Suprapubic skin (tissue), 4 donors: ENCODE results near the gene KATNB1. TPM values are rescaled to one million over a fixed set of nuclear protein-coding genes. Genes with fewer than 3 reads are reported as not detected.

Source experiments
- DNase-seq, 2 donors: peaks; one replicate each; pipeline ENCODE4 v3.0.0-alpha.2; 2019; ENCODE audit warnings: low spot score in 2 of 2
- H3K27ac ChIP-seq: fragments of 200-600 bp; sonication (generic); one replicate; pipeline ENCODE4 v1.5.1; 2019
- H3K27me3 ChIP-seq: fragments of 200-600 bp; sonication (generic); one replicate; pipeline ENCODE4 v1.5.1; 2019
- H3K36me3 ChIP-seq: fragments of 200-600 bp; sonication (generic); one replicate; pipeline ENCODE4 v1.5.1; 2019
- H3K4me1 ChIP-seq: fragments of 200-600 bp; sonication (generic); one replicate; pipeline ENCODE4 v1.5.1; 2019
- H3K4me3 ChIP-seq: fragments of 200-600 bp; sonication (generic); one replicate; pipeline ENCODE4 v1.5.1; 2019; ENCODE audit warnings: mild to moderate bottlenecking
- H3K9me3 ChIP-seq: fragments of 200-600 bp; sonication (generic); one replicate; pipeline ENCODE4 v1.5.1; 2019
- EP300 ChIP-seq: sonication (generic); formaldehyde crosslinking; IDR thresholded peaks from one replicate; pipeline ENCODE4 v1.6.1; 2017; ENCODE audit warnings: antibody characterized with exemption
- POLR2A ChIP-seq, 2 donors: fragments of 450-650 bp; IDR thresholded peaks; one replicate each; pipeline ENCODE4 v1.6.1; 2017; ENCODE audit warnings: antibody characterized with exemption in 2 of 2, mild to moderate bottlenecking in 2 of 2, moderate library complexity in 2 of 2
- POLR2AphosphoS5 ChIP-seq, 3 donors: sonication (generic); formaldehyde crosslinking; IDR thresholded peaks; one replicate each; pipeline ENCODE4 v1.6.1; 2017; ENCODE audit warnings: antibody characterized with exemption in 3 of 3
- WGBS: methylation state at CpG from one replicate; pipeline ENCODE4 v1.1.5; 2018; 5-methylcytosine and 5-hydroxymethylcytosine counted together
- total RNA-seq, 4 donors: library from RNA; depleted of rRNA; stranded (reverse); fragments of >200 nt; gene quantifications; one replicate each; pipeline ENCODE4 v1.1.0, GENCODE V29; 2016
- TF ChIP-seq, protein P1 (sequence below), 2 donors: fragments of 200-600 bp in 1 of 2; fragments of 450-650 bp in 1 of 2; sonication (generic) in 1 of 2; IDR thresholded peaks; one replicate each; pipeline ENCODE4 v1.5.1; 2016 to 2019; ENCODE audit warnings: antibody characterized with exemption in 2 of 2, mild to moderate bottlenecking in 1 of 2, moderate library complexity in 1 of 2

The KATNB1 gene
- total RNA-seq, 4 donors from 2014 or later: 47.8 to 62.7 (median 55.7) TPM

DNA sequence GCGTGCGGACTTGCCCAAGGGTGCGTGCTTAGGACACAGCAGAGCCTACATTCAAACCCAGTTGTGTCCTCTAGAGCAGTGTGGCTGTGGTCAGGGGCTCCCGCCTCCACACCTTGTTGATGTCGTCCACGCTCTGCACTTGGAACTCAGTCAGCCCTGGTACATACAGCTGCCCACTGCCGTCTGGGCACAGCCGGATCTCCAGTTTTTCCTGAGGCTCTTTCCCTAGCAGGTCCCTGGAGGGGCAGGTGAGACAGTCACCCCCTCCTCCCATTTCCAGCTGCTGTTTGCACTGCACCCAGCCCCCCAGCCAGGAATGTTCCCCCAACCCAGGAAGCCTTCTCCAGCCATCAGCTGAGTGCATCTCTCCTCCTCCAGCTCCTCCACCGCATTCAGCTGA, 25.7 kb downstream of the KATNB1 start:
- no peak for DNase-seq
- Histone ChIP-seq H3K36me3 (peaks cover 70% of the 10 kb centered on the region), H3K27me3 (no peaks in the 10 kb centered on the region), H3K4me1 (peaks cover 16% of the 10 kb centered on the region), H3K9me3 (no peaks in the 10 kb centered on the region), H3K4me3 (no peak overlapping the region), H3K27ac (no peak overlapping the region)
- WGBS: 85% methylated on average over 1 of the region's 9 CpGs
- TF ChIP-seq, protein P1, sequence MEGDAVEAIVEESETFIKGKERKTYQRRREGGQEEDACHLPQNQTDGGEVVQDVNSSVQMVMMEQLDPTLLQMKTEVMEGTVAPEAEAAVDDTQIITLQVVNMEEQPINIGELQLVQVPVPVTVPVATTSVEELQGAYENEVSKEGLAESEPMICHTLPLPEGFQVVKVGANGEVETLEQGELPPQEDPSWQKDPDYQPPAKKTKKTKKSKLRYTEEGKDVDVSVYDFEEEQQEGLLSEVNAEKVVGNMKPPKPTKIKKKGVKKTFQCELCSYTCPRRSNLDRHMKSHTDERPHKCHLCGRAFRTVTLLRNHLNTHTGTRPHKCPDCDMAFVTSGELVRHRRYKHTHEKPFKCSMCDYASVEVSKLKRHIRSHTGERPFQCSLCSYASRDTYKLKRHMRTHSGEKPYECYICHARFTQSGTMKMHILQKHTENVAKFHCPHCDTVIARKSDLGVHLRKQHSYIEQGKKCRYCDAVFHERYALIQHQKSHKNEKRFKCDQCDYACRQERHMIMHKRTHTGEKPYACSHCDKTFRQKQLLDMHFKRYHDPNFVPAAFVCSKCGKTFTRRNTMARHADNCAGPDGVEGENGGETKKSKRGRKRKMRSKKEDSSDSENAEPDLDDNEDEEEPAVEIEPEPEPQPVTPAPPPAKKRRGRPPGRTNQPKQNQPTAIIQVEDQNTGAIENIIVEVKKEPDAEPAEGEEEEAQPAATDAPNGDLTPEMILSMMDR (IDR thresholded peaks at IDR 0.05): no peak
- TF ChIP-seq POLR2AphosphoS5 (IDR thresholded peaks at IDR 0.05): no peak
- TF ChIP-seq POLR2A (IDR thresholded peaks at IDR 0.05): no peak
- TF ChIP-seq EP300: no peak

DNA sequence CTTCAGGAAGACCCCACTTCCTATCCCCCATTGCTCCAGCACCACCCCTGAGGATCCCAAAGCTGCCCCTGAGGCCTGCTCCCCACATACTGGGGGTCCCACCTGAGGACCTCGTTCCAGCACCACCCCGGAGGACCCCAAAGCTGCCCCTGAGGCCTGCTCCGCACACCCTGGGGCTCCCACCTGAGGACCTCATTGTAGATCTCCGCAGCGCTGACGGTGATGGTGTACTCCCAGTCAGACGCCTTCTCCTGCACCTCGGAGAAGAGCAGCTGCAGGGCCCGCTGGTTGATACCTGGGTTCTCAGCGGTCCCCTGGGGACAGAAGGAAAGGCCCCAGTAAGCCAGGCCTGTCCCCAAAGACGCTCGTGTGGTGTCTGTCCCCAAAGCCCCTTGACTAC, 26.4 kb downstream of the KATNB1 start:
- Histone ChIP-seq H3K4me1 (peaks cover 16% of the 10 kb centered on the region), H3K4me3 (no peak overlapping the region), H3K27ac (no peak overlapping the region), H3K27me3 (no peaks in the 10 kb centered on the region), H3K36me3 (peaks cover 71% of the 10 kb centered on the region), H3K9me3 (no peaks in the 10 kb centered on the region)
- DNase-seq: no peak
- WGBS: 92% methylated on average over 6 of the region's 12 CpGs
- TF ChIP-seq POLR2AphosphoS5 (IDR thresholded peaks at IDR 0.05) (no peak), EP300 (no peak), POLR2A (IDR thresholded peaks at IDR 0.05) (no peak)
- TF ChIP-seq, protein P1 (IDR thresholded peaks at IDR 0.05): no peak

DNA sequence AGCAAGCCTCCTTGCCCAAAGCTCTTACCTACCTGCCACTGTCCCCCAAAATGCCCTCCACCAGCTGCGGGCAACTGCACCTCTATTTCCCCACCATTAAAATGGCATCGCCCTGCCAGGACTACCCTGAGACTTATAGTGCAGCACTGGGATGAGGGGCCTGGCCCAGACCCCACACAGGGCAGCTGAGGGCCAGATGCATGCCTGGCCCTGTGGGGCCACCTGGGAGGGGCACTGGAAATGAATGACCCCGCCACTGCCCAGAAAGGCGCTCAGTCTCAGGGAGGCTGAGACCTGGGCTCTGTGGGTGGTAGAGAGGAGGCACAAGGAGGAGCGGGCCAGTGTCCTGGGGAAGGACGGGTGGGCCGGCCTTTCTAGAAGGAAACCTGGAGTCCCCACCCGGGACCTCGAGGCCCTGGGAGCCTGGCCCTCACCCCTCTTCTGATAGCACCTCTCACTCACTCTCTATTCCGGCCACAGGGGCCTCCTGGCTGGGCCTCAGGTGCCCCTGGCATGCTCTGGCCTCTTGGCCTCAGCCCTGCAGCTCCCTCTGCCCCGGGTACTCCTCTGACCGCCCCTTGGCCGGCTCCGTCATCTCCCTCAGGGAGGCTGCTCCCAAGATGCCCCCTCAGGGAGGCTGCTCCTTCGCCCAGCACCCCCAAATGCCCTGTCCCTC, 26.9 kb downstream of the KATNB1 start:
- H3K4me1 ChIP-seq: peaks cover 16% of the 10 kb centered on the region
- peaks cover 76% of the 10 kb centered on the region for H3K36me3 ChIP-seq
- H3K27me3 ChIP-seq: no peaks in the 10 kb centered on the region
- no peak overlapping the region for H3K27ac ChIP-seq
- no peak overlapping the region for H3K4me3 ChIP-seq
- WGBS: 81% methylated on average over 9 of the region's 15 CpGs
- no peak for DNase-seq
- no peaks in the 10 kb centered on the region for H3K9me3 ChIP-seq
- TF ChIP-seq POLR2AphosphoS5 (IDR thresholded peaks at IDR 0.05): no peak
- TF ChIP-seq, protein P1 (IDR thresholded peaks at IDR 0.05): no peak

DNA sequence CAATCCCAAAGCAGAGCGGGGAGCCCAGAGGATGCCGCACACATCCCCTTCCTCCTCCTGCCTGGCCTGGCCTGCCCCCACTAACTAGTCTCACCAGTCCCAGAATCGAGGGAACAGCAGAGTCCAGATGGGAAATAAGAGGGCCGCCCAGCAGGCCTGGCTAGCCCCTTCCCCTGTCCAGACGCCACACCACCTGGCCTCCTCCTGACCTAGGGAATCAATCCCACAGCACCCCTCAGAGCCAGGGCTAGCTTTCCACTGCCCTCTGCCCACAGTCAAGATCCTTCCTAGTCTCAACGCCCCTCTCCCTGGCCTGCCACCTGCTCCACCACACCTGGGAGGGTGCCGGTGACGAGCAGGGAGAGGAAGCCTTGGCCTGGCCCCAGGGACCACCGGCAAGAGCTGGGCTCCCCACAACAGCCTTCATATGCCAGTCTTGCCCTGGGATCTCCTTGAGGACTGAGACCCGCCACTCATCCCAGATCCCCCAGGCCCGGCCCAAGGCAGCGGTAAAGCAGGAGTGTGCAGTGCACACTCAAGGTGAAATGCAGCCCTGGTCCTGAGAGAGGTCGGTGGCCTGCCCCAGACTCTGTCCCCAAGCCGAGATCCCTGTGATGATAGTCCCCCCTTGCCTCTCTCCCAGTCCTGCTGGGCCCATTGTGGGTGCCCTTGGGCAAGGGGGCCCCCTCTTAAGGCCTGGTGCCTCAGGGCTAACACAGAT, 27.9 kb downstream of the KATNB1 start:
- H3K27me3 ChIP-seq: no peaks in the 10 kb centered on the region
- no peaks in the 10 kb centered on the region for H3K9me3 ChIP-seq
- no peak overlapping the region for H3K27ac ChIP-seq
- H3K4me1 ChIP-seq: peaks cover 16% of the 10 kb centered on the region
- WGBS: 86% methylated on average over 8 of the region's 14 CpGs
- no peak overlapping the region for H3K4me3 ChIP-seq
- H3K36me3 ChIP-seq: peaks cover 84% of the 10 kb centered on the region
- TF ChIP-seq, protein P1 (IDR thresholded peaks at IDR 0.05): no peak
- TF ChIP-seq POLR2A (IDR thresholded peaks at IDR 0.05) (no peak), EP300 (no peak), POLR2AphosphoS5 (IDR thresholded peaks at IDR 0.05) (no peak)
- DNase-seq: no peak

DNA sequence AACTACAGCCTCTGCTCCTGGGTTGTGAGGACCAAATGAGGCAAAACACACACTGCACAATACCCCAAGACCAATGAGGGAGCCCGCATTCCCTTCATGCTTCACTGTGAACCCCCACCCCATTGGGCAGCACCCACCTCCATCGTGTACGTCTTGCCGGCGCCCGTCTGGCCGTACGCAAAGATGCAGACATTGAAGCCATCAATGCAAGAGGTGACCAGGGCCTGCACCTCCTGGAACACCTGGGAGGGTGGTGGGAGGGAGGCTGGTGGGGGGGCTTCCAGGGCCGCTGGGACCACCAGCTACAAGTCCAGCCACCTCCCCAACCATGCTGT, 28.4 kb downstream of the KATNB1 start:
- no peak overlapping the region for H3K4me3 ChIP-seq
- H3K9me3 ChIP-seq: no peaks in the 10 kb centered on the region
- WGBS: 94% methylated on average over 9 of the region's 9 CpGs
- H3K27ac ChIP-seq: no peak overlapping the region
- DNase-seq: no peak
- TF ChIP-seq EP300 (no peak), POLR2AphosphoS5 (IDR thresholded peaks at IDR 0.05) (no peak), POLR2A (IDR thresholded peaks at IDR 0.05) (no peak)
- TF ChIP-seq, protein P1 (IDR thresholded peaks at IDR 0.05): no peak
- no peaks in the 10 kb centered on the region for H3K27me3 ChIP-seq
- H3K36me3 ChIP-seq: peaks cover 84% of the 10 kb centered on the region
- peaks cover 16% of the 10 kb centered on the region for H3K4me1 ChIP-seq
